SHP77 treated with DMSO at 0.1 percent for 48 hours (cell line): ENCODE data around the gene GFRAL.
"Not testable (repeated sequence)": the region's sequence is repeated elsewhere in the genome, so short reads cannot be mapped to it uniquely, and the experiment has no call there.

Experiments used
- DNase-seq: peaks from one replicate; lab custom pipeline; 2025; lab: John Stamatoyannopoulos, UW

Gene GFRAL, protein sequence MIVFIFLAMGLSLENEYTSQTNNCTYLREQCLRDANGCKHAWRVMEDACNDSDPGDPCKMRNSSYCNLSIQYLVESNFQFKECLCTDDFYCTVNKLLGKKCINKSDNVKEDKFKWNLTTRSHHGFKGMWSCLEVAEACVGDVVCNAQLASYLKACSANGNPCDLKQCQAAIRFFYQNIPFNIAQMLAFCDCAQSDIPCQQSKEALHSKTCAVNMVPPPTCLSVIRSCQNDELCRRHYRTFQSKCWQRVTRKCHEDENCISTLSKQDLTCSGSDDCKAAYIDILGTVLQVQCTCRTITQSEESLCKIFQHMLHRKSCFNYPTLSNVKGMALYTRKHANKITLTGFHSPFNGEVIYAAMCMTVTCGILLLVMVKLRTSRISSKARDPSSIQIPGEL

DNA sequence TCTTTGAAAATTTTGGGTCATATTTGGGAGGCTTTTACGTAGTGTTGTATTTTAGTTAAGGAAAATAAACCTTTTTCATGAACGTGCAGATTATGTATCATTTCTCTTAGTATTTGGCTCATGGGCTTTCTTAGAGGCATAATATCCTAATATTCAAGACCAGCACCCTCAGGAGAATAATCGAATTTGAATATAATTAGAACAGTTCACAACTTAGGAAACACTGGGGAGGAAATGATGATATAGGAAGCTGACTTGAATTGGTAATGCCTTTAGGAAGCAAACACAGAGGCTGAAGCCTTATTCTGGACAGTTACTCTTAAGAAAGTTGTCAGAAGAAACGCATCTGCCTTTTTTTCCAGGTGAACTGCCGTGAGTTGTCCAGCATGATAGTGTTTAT is at the start of gene GFRAL:
GFRAL (plus strand) TSS at position 301 of the 400 bp plus-strand sequence; CDS start at position 387, 86 bp downstream.
- no peak for DNase-seq

DNA sequence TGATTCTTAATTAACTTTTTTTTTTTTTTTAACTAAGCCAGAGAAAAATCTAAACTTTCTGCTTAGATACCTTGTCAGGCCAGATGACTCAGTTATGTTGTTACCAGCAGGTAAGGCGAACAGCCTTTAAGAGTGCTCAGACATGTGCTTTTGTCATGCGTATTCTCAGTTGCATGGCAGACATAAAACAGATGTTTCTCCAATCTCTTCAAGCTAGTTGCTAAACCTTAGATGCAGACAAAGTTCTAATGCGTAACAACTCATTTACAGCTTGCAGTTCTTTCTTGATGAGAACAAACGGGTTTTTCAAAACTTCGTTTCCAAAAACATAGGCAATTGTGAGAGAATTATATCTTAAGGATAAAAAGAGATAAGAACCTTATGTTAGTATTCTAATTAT is 49.6 kb upstream of the GFRAL start:
- no peak for DNase-seq

DNA sequence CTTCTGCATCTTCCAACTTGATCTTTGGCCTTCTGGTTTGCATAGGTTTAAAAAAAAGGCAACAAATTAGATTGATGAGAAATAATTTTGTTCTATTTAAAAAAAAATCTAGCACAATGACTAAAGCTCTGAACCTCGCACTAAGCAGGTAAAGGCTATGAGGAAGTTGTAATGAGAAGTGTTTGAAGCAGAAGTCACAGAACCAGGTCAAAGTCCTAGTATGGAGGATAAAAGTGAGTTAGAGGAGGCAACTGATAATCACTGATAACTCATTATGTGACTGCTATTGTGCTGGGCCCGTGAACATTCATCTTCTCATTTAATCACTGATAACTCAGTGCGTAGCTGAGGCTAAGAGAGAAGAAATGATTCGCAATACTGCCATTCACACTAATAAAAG is 46.1 kb upstream of the GFRAL start:
- no peak for DNase-seq

DNA sequence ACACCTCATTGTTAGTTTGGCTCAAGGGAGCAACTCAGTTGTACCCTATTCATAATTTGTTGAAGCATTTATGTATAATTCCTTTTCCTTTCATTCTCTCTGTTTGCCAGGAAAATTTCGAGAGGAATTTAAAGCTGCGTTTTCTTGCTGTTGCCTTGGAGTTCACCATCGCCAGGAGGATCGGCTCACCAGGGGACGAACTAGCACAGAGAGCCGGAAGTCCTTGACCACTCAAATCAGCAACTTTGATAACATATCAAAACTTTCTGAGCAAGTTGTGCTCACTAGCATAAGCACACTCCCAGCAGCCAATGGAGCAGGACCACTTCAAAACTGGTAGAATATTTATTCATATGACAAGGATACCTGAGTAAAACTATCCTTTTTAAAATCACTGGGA is 45.2 kb upstream of the GFRAL start:
- DNase-seq = no peak

DNA sequence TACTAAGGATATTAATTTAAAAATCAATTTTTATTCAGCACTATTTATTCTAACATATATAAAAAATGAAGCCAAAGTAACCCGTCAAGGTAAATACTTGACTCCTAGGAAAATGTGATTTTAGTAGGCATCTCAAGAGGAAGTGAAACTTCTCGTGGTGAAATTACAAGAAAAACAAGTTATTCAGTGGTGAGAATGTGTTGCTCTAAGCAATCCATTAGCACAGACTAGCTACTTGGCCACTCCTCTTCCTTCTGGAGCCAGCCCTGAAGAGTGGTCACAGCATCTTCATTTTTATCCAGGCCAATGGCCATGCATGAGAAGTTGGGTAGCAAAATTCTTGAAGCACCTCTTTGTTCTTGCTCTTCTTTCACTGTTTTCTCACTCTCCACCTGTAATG is 40.4 kb upstream of the GFRAL start:
- DNase-seq = no peak

DNA sequence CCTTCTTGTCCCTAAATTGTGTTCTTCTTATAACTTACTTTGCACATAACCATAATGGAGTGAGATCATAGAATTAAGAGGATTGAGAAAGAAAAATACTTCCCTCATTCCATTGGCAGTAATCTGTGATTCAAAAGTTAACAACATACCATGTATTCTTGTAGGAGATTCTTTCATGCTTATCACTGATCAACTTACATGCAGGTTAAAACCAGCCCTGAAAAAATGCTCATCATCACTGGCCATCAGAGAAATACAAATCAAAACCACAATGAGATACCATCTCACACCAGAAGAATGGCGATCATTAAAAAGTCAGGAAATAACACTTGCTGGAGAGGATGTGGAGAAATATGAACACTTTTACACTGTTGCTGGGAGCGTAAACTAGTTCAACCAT is 36.5 kb upstream of the GFRAL start:
- no peak for DNase-seq

DNA sequence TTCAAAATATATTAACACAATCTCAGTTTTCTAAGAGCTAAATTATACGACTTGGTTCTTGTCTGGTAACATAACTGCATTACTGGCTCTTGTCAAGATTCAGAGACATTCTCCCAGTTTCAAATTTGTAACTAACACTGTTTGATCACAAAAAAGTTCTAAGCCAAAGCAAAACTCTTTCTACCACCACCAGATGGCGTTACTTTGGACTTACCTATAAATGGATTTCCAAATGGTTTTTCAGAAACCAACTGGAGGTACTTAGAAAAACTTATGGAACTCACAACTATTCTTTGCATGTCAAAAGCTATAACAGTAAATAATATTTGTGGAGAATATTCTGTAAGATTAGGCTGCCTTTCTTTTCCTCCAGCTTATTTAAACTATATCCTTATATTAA is 34.2 kb upstream of the GFRAL start:
- DNase-seq = no peak

DNA sequence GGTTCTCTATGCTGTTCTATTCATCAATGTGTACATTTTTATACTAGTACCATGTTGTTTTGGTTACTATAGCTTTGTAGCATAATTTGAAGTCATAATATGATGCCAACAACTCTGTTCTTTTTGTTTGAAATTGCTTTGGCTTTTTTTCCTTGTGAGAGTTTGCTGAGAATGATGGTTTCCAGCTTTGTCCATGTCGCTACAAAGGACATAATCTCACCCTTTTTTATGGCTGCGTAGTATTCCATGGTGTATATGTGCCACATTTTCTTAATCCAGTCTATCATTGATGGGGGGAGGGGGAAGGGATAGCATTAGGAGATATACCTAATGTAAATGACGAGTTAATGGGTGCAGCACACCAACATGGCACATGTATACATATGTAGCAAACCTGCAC is 30.1 kb upstream of the GFRAL start:
- not testable (repeated sequence) for DNase-seq

DNA sequence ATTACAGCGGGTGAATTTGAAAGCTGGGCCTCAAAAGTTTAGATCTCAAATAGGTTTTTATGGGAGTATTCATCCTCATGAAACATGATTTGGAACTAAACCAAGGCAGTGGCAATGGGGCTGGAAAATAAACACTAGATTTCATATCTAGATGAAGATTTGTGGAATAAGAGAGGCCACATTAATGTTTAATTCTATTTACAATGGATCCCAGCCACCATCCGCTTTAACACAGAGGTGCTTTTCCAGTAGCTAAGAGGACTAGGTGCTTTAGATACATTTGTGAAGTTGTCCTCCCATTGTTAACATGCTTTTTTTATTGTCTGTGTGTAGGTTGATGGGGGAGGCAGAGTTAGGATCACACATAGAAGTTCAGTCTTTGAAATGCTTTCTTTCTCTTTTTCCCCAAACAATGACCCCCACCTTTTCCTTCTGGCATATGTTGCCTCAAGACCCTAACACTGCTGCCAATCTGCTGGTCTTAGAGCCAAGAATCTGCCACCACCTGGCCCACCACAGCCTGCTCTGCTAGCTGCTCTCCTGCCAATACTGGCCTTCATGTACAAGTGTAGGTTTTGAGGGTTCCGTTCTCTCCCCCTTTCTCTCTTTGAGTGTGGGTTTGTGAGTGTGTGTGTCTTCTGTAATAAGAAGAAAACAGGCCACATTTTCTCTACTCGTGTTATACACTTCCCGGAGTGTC is 27.8 kb upstream of the GFRAL start:
- no peak for DNase-seq

DNA sequence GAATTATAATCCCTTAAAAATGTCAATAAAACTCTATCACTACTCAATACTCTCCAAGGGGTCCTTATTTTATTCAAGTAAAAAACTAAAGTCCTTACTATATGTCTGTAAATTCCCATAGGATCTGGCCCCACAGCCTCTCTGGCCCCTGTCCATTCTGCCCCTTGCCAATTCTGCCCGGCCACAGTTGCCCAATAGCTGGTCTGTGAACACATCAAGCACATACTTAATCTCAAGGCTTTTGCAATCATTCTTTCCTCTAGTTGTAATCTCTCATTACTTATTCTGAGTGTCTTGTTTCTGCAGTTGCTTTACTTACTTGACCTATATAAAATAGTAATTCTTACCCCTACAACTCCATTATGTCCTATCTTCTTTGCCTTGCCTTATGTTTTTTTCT is 22.5 kb upstream of the GFRAL start:
- no peak for DNase-seq

DNA sequence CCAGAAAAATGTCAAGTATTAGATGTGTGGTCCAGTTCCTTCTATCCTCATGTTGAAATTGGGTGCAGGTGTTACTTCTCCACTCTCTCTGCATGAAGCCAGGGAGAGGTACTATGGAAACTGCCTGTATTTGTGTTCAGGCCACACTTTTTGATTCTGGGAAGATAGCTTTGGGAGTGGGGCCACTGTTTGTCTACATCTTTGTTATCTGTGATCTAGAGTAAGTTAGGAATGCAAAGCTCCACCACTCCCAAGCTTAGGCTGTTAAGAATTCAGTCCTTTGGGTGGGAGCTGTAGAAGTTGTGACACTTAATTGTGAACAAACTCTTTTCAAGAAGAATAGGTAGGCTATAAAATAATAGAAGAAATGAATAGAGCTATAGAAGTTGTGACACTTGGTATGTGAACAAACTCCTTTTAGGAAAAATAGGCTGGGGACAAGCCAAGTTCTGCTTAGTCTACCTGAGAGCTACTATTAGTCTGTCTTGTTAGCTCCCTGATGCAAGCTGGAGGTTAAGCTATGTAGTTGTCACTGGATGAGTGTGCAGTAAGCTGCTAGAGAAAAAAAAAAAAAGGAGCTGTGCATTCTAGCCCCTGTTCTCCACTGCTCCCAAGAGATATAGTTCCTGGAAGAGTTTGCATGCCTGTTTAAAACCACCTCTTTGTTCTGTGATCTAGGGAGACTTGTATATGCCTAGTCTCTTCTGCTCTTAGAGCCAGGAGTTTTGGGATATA is 7.1 kb upstream of the GFRAL start:
- DNase-seq = no peak

DNA sequence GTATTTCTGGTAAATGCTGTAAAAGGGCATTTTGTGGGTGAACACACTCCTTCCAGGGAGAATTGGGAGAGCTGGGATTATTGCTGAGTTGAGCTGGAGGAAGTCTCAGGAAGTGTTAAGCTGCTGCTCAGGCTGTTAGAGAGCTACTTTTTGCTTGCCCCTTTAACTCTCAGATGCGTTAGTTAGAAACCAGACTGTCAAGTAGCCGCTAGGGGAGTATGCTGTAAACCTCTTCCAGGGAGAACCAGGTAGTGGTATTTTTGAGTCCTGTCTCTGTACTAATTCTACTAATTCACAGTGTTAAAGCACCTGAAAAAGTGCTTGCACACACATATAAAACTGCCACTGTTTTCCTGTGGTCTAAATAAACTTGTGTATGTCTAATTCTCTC is 6.6 kb upstream of the GFRAL start:
- DNase-seq = no peak

DNA sequence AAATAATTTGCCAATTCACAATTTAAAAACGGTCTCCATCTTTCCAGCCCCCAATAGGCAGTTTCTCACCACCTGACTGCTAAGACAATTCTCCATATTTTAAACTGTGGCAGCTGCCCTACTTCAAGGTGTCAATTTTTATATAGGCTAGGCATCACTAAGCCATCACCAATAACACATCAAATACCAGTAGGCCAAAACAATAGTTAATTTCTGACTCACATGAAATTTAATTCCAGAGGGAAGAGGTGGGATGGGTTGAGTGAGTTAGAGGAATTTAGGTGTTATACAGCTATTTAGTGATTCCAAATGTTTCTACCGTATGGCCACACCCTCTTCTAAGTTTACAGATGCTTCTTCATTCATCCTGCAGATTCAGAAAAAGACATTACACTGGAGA is 49.9 kb downstream of the GFRAL start:
- no peak for DNase-seq

DNA sequence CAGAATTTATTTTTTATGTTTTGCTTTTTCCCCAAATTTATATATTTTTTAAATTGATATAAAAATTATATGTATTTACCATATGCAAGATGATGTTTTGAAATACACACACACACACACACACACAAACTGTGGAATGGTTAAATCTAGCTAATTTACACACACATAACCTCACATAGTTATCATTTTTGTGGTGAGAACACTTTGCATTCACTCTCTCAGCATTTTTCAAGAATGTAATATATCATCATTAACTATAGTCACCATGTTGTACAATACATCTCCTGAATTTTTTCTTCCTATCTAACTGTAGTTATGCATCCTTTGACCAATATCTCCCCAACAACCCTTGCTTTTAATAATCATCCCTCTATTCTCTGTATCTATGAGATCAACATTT is 52.2 kb downstream of the GFRAL start:
- DNase-seq = no peak

DNA sequence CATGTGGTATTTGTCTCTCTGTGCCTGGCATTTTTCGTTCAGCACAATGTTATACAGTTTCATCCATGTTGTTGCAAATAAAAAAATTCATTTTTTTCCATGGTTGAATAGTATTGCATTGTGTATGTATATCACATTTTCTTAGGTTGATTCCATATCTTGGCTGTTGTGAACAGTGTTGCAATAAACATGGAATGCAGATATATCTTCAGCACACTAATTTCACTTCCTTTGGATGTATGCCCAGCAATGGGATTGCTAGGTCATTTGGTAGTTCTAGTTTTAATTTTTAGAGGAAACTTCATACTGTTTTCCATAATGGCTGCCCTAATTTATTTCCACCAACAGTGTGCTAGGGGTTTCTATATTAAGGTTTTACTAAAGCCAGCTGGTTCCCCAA is 52.6 kb downstream of the GFRAL start:
- DNase-seq = no peak

DNA sequence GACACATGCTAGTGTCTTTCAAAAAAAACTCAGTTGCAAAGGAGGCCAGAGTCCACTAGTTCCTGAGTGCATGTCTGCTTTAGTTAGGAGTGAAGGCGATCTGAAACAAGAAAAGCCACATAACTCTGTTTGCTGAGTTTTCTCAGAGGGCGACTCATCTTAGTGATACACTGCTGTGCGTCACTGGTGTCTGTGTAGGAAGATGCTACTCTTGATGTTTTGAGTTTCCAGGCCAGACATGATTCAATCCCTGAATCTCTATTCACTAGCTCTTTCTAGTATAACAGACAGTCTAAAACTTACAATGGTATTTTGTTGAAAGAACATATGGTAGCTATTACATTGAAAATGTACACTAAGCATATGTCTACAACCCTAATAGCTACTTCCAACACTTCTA is 60.9 kb downstream of the GFRAL start:
- DNase-seq = no peak

DNA sequence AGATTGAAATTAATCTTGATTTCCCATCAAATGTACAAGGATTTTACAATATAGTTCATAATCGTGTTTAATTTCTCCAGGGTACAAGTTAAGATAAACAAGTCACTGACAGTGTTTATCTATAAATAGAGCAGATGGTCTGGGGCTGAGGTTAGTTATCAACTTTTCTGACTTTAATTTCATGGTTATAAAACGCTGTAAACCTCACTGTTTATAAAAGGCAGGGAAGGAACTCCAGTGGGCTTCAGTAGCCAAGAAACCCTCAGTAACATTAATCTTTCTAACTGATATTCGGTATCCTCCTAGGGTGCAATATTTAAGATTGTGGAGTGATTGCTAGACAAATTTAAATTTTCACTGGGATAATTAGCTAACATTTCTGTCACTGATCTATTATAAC is 68.6 kb downstream of the GFRAL start:
- no peak for DNase-seq

DNA sequence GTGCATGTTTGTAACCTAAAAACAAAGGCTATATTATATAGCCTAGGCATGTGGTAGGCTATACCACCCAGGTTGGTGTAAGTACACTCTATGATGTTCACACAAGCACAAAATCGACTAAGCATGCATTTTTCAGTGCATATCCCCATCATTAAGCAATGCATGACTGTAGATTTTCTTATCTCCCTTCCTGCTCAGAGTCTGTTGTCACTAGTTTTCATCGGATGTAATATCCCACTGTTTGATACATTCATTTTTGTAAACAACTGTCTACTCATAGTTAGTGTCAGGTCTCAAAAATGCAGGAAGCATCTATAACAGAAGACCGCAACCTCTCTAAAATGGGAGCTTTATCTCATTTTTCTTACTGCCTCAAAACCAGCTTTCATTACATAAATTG is 70.7 kb downstream of the GFRAL start:
- DNase-seq = no peak

DNA sequence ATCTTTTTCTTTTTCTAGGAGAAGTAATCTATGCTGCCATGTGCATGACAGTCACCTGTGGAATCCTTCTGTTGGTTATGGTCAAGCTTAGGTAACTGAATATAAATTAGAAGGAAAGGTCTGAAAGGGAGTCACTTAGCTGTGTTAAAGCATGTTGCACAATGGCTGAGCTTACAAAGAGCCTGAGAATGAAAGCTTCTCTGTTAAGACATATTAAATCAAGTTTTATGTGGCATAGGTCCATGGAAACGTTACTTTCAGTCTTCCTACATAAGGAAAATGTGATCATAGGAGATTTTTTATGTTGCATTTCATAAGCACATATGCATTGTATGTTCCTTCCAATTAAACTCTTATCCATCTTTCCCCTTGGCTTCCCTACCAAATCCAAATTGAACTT is 72.1 kb downstream of the GFRAL start:
- no peak for DNase-seq

DNA sequence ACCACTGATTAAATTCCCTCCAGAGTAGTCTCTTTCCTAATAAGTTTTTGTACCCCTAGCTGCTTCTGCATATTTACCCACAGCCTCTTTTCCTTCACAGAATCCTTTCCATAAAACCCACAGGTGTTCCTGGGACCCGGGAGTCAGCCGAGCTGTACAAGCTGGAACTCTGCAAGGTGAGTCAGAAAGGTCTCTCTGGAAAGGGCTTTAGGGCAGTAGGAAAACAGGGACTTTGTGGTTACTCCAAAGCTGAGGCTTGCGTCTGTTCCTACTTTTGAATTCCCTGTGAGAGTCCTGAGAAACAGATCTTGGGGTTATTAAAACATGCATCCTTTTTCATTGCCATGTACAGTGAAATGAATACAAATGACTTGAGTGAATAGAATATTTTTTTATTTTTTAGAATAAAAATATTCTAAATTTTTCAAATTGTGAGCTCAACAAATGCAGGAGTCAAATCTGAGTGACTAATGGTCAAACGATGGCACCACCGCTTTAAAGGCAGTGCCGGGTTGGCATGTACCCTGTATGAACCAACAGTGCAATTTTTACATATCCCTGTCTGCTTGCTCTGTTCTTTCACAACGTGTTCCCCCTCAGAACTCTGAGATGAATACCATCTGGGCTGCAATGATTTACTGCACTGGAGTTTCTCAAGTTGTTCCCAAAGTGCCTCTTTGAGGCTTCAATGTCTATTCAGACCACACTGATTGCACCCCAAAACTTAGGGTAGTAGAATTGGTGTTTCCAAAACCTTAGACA is 78.4 kb downstream of the GFRAL start:
- DNase-seq = no peak

DNA sequence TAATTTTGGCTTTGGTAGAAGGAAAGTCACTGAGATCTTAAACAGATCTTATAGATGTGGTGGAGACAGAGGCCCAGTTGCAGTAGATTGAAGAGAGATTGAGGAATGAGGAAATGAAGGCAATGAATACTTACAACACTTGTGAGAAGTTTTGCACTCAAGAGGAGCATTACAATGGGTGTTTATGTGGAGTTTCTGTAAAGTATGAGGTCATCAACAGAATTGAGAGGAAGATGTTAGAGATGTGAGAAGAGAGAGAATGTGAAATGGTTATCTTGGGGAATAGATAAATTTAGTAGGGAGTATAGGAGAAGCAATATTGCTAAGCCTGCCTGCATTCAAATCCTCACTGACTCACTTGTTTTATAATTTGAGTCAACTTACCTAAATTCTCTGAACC is 83.4 kb downstream of the GFRAL start:
- DNase-seq = no peak

DNA sequence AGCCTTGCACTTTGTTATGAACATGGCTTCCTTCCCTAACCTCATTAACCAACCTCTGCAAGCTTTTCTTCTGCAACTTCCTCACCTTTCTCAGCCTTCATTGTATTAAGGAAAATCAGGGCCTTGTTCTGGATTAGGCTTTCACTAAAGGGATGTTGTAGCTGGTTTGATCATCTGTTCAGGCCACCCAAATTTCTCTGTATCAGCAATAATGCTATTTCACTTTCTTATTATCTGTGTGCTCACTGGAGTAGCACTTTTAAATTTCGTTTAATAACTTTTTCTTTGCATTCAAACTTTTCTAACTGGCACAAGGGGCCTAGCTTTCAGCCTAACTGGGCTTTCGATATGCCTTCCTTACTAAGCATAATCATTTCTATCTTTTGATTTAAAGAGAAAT is 96.7 kb downstream of the GFRAL start:
- DNase-seq = no peak
